Lower lobe of right lung (tissue), 2 donors: ENCODE data around the gene KRT1. TPM values are rescaled to one million over a fixed set of nuclear protein-coding genes. Genes with fewer than 3 reads are reported as not detected.

Source experiments
- ATAC-seq, 2 donors: fragments of 200-7000 bp; cut with Tn5 transposase; one replicate each; pipeline ENCODE4 v1.9.1; 2020 to 2022; ENCODE audit warnings: mild to moderate bottlenecking in 2 of 2, moderate library complexity in 2 of 2
- DNase-seq: peaks from one replicate; pipeline ENCODE4 v3.0.0-alpha.2; 2020
- H3K27ac ChIP-seq: fragments of 200-600 bp; one replicate; pipeline ENCODE4 v1.8.0; 2022
- H3K27me3 ChIP-seq: fragments of 200-600 bp; one replicate; pipeline ENCODE4 v1.8.0; 2022; ENCODE audit warnings: low read depth
- H3K36me3 ChIP-seq: fragments of 200-600 bp; one replicate; pipeline ENCODE4 v1.8.0; 2022; ENCODE audit warnings: mild to moderate bottlenecking
- H3K4me1 ChIP-seq: fragments of 200-600 bp; one replicate; pipeline ENCODE4 v1.8.0; 2022
- H3K4me3 ChIP-seq: fragments of 200-600 bp; one replicate; pipeline ENCODE4 v1.8.0; 2022; ENCODE audit warnings: mild to moderate bottlenecking
- H3K9me3 ChIP-seq: fragments of 200-600 bp; one replicate; pipeline ENCODE4 v1.8.0; 2022
- CTCF ChIP-seq: fragments of 200-600 bp; IDR thresholded peaks from one replicate; pipeline ENCODE4 v1.8.0; 2022; ENCODE audit warnings: antibody characterized with exemption, mild to moderate bottlenecking
- intact Hi-C: fragments of 100-400 bp; cut with DNase I; formaldehyde crosslinking; loops from one replicate; pipeline ENCODE4 v1.11.0; 2022
- total RNA-seq: library from RNA; stranded (reverse); fragmentation: NEBNext Ultra II Directional; extraction: Animal tissue kit (Norgen Biotek cat#: 25700); gene quantifications from one replicate; pipeline ENCODE4 v1.2.1, GENCODE V29; 2021
- donor health status: DM: no; HTN: yes; CAD: no; lungs with severe emphysema.

KRT1 gene
- total RNA-seq, 1 donor from 2014 or later: 1.3 TPM

- no peak overlapping the region for H3K27ac ChIP-seq
- DNase-seq: no peak
- no peaks in the 10 kb centered on the region for H3K4me1 ChIP-seq
- H3K4me3 ChIP-seq: no peak overlapping the region
- ATAC-seq: no peak
- H3K36me3 ChIP-seq: no peaks in the 10 kb centered on the region
- H3K27me3 ChIP-seq: peaks cover 4% of the 10 kb centered on the region
- no peaks in the 10 kb centered on the region for H3K9me3 ChIP-seq
- no peak for TF ChIP-seq CTCF
- intact Hi-C loops: no loop called here
Observed at GRCh38 chr12:52633383-52633782, 46.8 kb downstream of the KRT1 start.

GRCh38 chr12:52632656-52633055 lies 47.6 kb downstream of the KRT1 start:
- H3K4me1 ChIP-seq: no peaks in the 10 kb centered on the region
- no peaks in the 10 kb centered on the region for H3K9me3 ChIP-seq
- peaks cover 4% of the 10 kb centered on the region for H3K27me3 ChIP-seq
- TF ChIP-seq CTCF: no peak
- DNase-seq (no peak), ATAC-seq (no peak)
- H3K4me3 ChIP-seq: no peak overlapping the region
- intact Hi-C loops: no loop called here
- no peaks in the 10 kb centered on the region for H3K36me3 ChIP-seq
- no peak overlapping the region for H3K27ac ChIP-seq

GRCh38 chr12:52631676-52632459 lies 48.3 kb downstream of the KRT1 start:
- intact Hi-C loops: no loop called here
- H3K36me3 ChIP-seq: no peaks in the 10 kb centered on the region
- no peak for TF ChIP-seq CTCF

GRCh38 chr12:52631264-52631663 lies 48.9 kb downstream of the KRT1 start:
- DNase-seq: no peak
- H3K4me1 ChIP-seq: no peaks in the 10 kb centered on the region
- no peaks in the 10 kb centered on the region for H3K9me3 ChIP-seq
- intact Hi-C loops: no loop called here
- no peaks in the 10 kb centered on the region for H3K36me3 ChIP-seq
- H3K27me3 ChIP-seq: peaks cover 4% of the 10 kb centered on the region
- no peak overlapping the region for H3K27ac ChIP-seq
- no peak for ATAC-seq
- TF ChIP-seq CTCF: no peak
- no peak overlapping the region for H3K4me3 ChIP-seq

More at GRCh38 chr12:52631676-52632459, 48.3 kb downstream of the KRT1 start:
- H3K27ac ChIP-seq: no peak overlapping the region
- no peak for DNase-seq
- H3K9me3 ChIP-seq: no peaks in the 10 kb centered on the region
- H3K4me3 ChIP-seq: no peak overlapping the region
- ATAC-seq: no peak
- no peaks in the 10 kb centered on the region for H3K4me1 ChIP-seq
- peaks cover 4% of the 10 kb centered on the region for H3K27me3 ChIP-seq

- intact Hi-C loops: no loop called here
- Histone ChIP-seq H3K4me3 (no peak overlapping the region), H3K27ac (no peak overlapping the region), H3K27me3 (peaks cover 4% of the 10 kb centered on the region), H3K36me3 (no peaks in the 10 kb centered on the region), H3K4me1 (no peaks in the 10 kb centered on the region), H3K9me3 (no peaks in the 10 kb centered on the region)
- ATAC-seq: no peak
- no peak for DNase-seq
- no peak for TF ChIP-seq CTCF
Observed at GRCh38 chr12:52630599-52631200, 49.5 kb downstream of the KRT1 start.
